GM21786 (cell line): Measurements from ENCODE around the gene GGA2.

Experiments
- ATAC-seq: cut with Tn5 transposase; IDR thresholded peaks from one replicate; pipeline ENCODE4 v1.9.1; 2021; ENCODE audit not compliant: unreplicated experiment

GGA2 gene

DNA sequence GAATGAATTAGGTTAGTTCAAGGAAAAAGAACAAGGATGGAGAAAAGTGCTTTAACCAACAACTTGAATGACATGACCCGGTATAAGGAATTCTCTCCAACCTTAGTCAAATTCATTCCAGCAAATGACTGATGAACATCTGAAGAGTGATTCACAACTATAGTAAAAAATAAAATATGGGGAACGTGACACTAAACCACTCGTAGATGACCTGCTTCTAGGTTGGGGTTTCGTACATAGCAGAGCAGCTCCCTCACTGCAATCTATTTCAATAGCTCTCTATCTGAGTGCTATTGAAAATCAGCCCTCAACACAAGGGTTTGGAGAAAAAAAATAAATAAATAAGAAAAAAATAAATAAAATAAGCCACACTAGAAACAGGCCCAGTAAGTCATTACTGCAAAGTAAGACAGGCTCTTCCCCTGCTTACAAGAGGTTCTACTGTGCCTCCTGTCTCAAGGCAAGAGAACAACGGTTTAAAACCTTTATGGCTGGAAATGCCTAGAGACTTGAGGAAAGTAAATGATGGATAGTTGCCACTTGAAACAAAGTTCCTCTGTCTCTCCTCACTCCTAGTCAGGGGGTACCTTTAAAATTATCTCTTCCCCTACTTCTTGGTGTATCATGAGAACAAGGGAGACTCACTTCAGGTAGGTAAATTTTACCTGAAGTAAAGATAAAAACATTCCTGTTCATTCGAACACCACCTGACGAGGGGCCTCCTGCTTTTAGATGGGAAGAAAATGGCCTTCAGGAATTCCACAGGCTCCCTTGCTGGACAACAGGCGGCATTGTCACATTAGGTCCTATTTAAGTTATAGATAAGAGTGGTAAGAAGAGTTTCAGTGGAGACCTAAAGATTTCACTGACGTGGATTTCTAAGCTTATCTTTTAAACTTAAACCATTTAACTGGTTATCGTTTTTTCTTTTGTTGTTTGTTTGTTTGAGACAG, 77.8 kb downstream of the GGA2 start:
- no peak for ATAC-seq

DNA sequence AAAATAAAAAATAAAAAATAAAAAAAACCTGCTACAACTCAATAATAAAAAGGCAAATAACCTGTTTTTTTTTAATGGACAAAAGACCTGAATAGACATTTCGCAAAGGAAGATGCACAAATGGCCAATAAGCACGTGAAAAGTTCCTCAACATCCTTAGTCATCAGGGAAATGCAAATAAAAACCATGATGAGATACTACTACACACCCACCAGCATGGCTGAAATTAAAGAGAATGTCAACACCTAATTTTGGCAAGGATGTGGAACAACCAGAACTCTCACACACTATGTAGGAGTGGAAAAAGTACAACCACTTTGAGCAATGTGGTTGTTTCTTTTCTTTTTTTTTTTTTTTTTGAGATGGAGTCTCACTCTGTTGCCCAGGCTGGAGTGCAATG, 81.9 kb downstream of the GGA2 start:
- ATAC-seq: no peak

- ATAC-seq: no peak
Observed at GRCh38 chr16:23424292-23424958, 85.9 kb downstream of the GGA2 start.

DNA sequence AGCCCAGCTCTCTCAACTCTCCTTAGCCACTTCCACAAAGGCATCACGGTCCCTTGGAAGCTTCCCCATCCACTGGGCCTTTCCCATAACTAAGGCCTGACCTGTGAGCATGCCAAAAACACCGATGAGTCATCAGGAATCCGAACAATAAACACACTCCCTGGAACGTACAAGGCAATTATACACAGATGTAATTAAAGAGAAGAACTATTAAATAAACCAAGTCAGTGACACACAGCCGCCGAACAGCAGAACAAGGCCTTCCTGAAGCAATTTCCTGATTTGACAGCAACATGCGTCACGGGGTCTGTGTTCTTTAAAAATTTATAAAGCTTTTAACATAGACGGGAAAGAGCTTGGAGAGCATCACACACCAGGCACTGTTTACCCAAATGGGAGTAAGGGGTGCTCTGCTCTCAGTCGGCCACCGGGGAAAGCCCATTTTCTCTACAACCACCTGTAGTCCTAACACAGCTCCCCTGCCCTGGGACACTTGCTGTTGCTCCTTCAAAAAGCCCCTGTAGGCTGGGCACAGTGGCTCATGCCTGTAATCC, 86.7 kb downstream of the GGA2 start:
- ATAC-seq: no peak

DNA sequence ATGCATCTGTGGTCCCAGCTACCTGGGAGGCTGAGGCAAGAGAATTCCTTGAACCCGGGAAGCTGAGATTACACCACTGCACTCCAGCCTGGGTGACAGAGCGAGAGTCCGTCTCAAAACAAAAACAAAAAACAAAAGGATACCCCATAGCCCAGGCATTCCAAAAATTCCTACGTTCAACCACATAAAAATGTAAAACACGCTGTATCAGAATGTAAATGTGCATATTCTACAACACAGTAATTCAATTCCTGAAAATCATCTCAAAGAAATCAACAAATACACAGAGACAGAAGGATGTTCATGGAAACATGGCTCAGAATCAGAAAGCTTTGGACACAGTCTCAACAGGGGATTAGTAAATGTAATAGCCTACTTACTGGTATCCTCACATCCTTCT, 90.3 kb downstream of the GGA2 start:
- ATAC-seq: no peak

GRCh38 chr16:23416816-23417215, 93.5 kb downstream of the GGA2 start:
- ATAC-seq: no peak

- no peak for ATAC-seq
Observed at GRCh38 chr16:23414731-23415130, 95.6 kb downstream of the GGA2 start.
